Body of pancreas (tissue), 4 donors: ENCODE measurements around the gene C5. TPM values are rescaled to one million over a fixed set of nuclear protein-coding genes. Genes with fewer than 3 reads are reported as not detected.
"Not testable (repeated sequence)": the region's sequence is repeated elsewhere in the genome, so short reads cannot be mapped to it uniquely, and the experiment has no call there.

Experiments used
- ATAC-seq: fragments of 150-250 bp; one replicate; pipeline ENCODE4 v1.9.1; 2016
- DNase-seq, 4 donors: peaks; one replicate each; pipeline ENCODE4 v3.0.0-alpha.2; 2019
- H3K27ac ChIP-seq, 4 donors: fragments of 200-600 bp; sonication (generic); 1 replicate in 3 of 4; 2 replicates in 1 of 4; pipeline versions ENCODE4 v1.5.1 to v1.6.1; 2016 to 2019; ENCODE audit warnings: mild to moderate bottlenecking in 1 of 4, mixed read lengths in 1 of 4, moderate library complexity in 1 of 4
- H3K27me3 ChIP-seq, 2 donors: fragments of 200-600 bp; sonication (generic); one replicate each; pipeline ENCODE4 v1.6.0; 2016; ENCODE audit warnings: mild to moderate bottlenecking in 1 of 2
- H3K36me3 ChIP-seq, 2 donors: fragments of 200-600 bp; sonication (generic); replicated peaks in 1 of 2; 2 replicates each; pipeline ENCODE4 v1.5.1; 2016; ENCODE audit warnings: low read depth in 2 of 2; ENCODE audit not compliant: insufficient read depth in 1 of 2
- H3K4me1 ChIP-seq: fragments of 200-600 bp; sonication (generic); one replicate; pipeline ENCODE4 v1.6.0; 2016
- H3K4me3 ChIP-seq, 2 donors: fragments of 200-600 bp; sonication (generic); 1 replicate in 1 of 2; 2 replicates in 1 of 2; pipeline ENCODE4 v1.5.1; 2016 to 2019
- H3K9me3 ChIP-seq, 3 donors: fragments of 200-600 bp; sonication (generic); 1 replicate in 2 of 3; 2 replicates in 1 of 3; pipeline ENCODE4 v1.5.1; 2016
- CTCF ChIP-seq, 7 experiments: fragments of 450-650 bp in 4 of 7; fragments of 200-600 bp in 3 of 7; sonication (generic) in 3 of 7; IDR thresholded peaks; one replicate each; pipeline ENCODE4 v1.5.1; 2016 to 2019; ENCODE audit warnings: antibody characterized with exemption in 7 of 7
- POLR2A ChIP-seq, 3 donors: fragments of 450-650 bp; IDR thresholded peaks; one replicate each; pipeline ENCODE4 v1.6.1; 2016; ENCODE audit warnings: antibody characterized with exemption in 3 of 3, mild to moderate bottlenecking in 2 of 3
- WGBS, 2 donors: methylation state at CpG; one replicate each; pipeline ENCODE4 v1.1.5; 2017; 5-methylcytosine and 5-hydroxymethylcytosine counted together
- intact Hi-C: fragments of 100-400 bp; cut with DNase I; formaldehyde crosslinking; loops from one replicate; pipeline ENCODE4 v1.15.1; 2023
- total RNA-seq, 2 donors: library from RNA; depleted of rRNA; stranded (reverse); fragments of >200 nt; gene quantifications; one replicate each; pipeline ENCODE4 v1.1.0, GENCODE V29; 2016

Gene C5
- total RNA-seq, 2 donors from 2014 or later = 7.3 to 16.1 TPM

- Histone ChIP-seq H3K36me3 (no peaks in the 10 kb centered on the region), H3K27ac (no peak overlapping the region), H3K27me3 (no peaks in the 10 kb centered on the region), H3K9me3 (no peaks in the 10 kb centered on the region), H3K4me3 (no peak overlapping the region), H3K4me1 (no peaks in the 10 kb centered on the region)
- 93 to 100% methylated on average over 2 of the region's 2 CpGs for WGBS, 2 donors
- no peak for TF ChIP-seq CTCF (IDR thresholded peaks at IDR 0.05)
- TF ChIP-seq POLR2A (IDR thresholded peaks at IDR 0.05) = no peak
- no peak for DNase-seq
- ATAC-seq = no peak
- intact Hi-C loops = loop anchor here (10.0 kb wide), 1 partner anchor 59 kb away; no protein-coding TSS in a partner anchor
Observed at GRCh38 chr9:120974181-120974580, 75.9 kb downstream of the C5 start.

- H3K9me3 ChIP-seq = no peaks in the 10 kb centered on the region
- H3K4me1 ChIP-seq = no peaks in the 10 kb centered on the region
- no peak overlapping the region for H3K4me3 ChIP-seq
- TF ChIP-seq CTCF (IDR thresholded peaks at IDR 0.05) (no peak), POLR2A (IDR thresholded peaks at IDR 0.05) (no peak)
- H3K36me3 ChIP-seq = no peaks in the 10 kb centered on the region
- ATAC-seq = no peak
- H3K27me3 ChIP-seq = no peaks in the 10 kb centered on the region
- DNase-seq = no peak
- intact Hi-C loops = loop anchor here (10.0 kb wide), 1 partner anchor 57 kb away; no protein-coding TSS in a partner anchor
- H3K27ac ChIP-seq = no peak overlapping the region
Observed at GRCh38 chr9:120971938-120972337, 78.1 kb downstream of the C5 start.

DNA sequence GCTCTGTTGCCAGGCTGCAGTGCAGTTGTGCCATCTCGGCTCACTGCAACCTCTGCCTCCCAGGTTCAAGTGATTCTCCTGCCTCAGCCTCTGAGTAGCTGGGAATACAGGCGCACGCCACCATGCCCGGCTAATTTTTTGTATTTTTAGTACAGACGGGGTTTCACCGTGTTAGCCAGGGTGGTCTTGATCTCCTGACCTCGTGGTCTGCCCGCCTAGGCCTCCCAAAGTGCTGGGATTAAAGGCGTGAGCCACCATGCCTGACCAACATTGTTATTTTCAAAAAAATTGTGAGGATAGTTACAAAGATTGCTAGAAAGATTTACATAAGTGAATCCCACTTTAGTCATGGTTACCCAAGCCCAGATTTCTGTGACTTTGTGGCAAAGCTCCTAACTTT, 78.6 kb downstream of the C5 start:
- H3K27me3 ChIP-seq, H3K27ac ChIP-seq, ATAC-seq, H3K36me3 ChIP-seq, H3K4me3 ChIP-seq, DNase-seq, H3K9me3 ChIP-seq, H3K4me1 ChIP-seq: not testable (repeated sequence)
- WGBS, 2 donors = 90 to 93% methylated on average over 9 of the region's 9 CpGs
- intact Hi-C loops = loop anchor here (10.0 kb wide), 1 partner anchor 57 kb away; no protein-coding TSS in a partner anchor

DNA sequence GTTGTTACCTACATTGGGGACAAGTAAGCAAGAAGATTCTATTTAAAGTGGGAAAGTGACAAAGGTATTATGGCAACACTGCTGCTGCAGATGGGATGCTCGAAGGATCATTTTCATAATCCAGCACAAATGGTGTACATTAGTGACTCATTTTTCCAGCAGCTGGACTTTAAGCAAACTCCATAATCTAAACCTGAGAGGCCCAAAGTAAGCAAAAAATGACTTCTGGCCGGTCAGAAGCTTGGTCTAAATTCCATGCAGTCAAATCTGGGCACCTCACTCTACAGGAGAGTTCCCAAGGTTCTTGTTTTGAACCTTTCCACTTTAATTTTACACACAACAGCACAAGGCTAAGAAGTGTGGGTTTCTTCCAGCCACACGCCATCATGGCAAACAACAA, 79.8 kb downstream of the C5 start:
- H3K27me3 ChIP-seq = no peaks in the 10 kb centered on the region
- H3K27ac ChIP-seq = no peak overlapping the region
- 54 to 61% methylated on average over 3 of the region's 3 CpGs for WGBS, 2 donors
- TF ChIP-seq POLR2A (IDR thresholded peaks at IDR 0.05) (no peak), CTCF (IDR thresholded peaks at IDR 0.05) (no peak)
- DNase-seq = no peak
- no peak overlapping the region for H3K4me3 ChIP-seq
- H3K4me1 ChIP-seq = no peaks in the 10 kb centered on the region
- H3K9me3 ChIP-seq = no peaks in the 10 kb centered on the region
- no peak for ATAC-seq
- intact Hi-C loops = loop anchor here (10.0 kb wide), 1 partner anchor 55 kb away; no protein-coding TSS in a partner anchor
- H3K36me3 ChIP-seq = no peaks in the 10 kb centered on the region

GRCh38 chr9:120966013-120966369, 84.1 kb downstream of the C5 start:
- intact Hi-C loops = no loop called here
- no peaks in the 10 kb centered on the region for H3K27me3 ChIP-seq
- 73 to 77% methylated on average over 3 of the region's 3 CpGs for whole genome bisulfite sequencing, 2 donors
- H3K9me3 ChIP-seq = no peaks in the 10 kb centered on the region
- TF ChIP-seq POLR2A (IDR thresholded peaks at IDR 0.05) = no peak
- no peak for TF ChIP-seq CTCF (IDR thresholded peaks at IDR 0.05)
- ATAC-seq = no peak
- H3K4me1 ChIP-seq = no peaks in the 10 kb centered on the region
- H3K4me3 ChIP-seq = no peak overlapping the region
- H3K36me3 ChIP-seq = peaks cover 0 to 3% of the 10 kb centered on the region in 2 donors
- peak overlapping the region in 1 of 4 donors; percentile 3 for H3K27ac ChIP-seq
- DNase-seq = no peak
